ENCODE results near the gene TNKS1BP1. TPM values are rescaled to one million over a fixed set of nuclear protein-coding genes. Genes with fewer than 3 reads are reported as not detected.

Gene TNKS1BP1
- total RNA-seq, 1 experiment from 2014 or later: 127 TPM

- POLR2A ChIA-PET: no interaction called here
- peaks cover 15% of the 10 kb centered on the region for H3K36me3 Mint-ChIP-seq
- DNase-seq (ENCODE audit: low spot score): no peak
- no peak overlapping the region for H3K4me3 Mint-ChIP-seq
- CTCF ChIA-PET: no interaction called here
- no peak for ATAC-seq
- no peaks in the 10 kb centered on the region for H3K9me3 Mint-ChIP-seq
- H3K4me1 Mint-ChIP-seq: peaks cover 37% of the 10 kb centered on the region
- no peak overlapping the region for H3K27ac Mint-ChIP-seq
- H3K27me3 Mint-ChIP-seq (ENCODE audit: low read depth): no peaks in the 10 kb centered on the region
- TF ChIP-seq CDX4 (CRISPR knock-in tag; IDR thresholded peaks at IDR 0.05; ENCODE audit: borderline replicate concordance) (no peak), CREM (CRISPR knock-in tag; IDR thresholded peaks at IDR 0.05) (no peak), ZNF416 (CRISPR knock-in tag; IDR thresholded peaks at IDR 0.05) (no peak), STAT6 (CRISPR knock-in tag; conservative IDR thresholded peaks at IDR 0.05; ENCODE audit: low read depth) (no peak), FOXJ3 (CRISPR knock-in tag; IDR thresholded peaks at IDR 0.05; ENCODE audit: borderline replicate concordance) (no peak), E2F1 (CRISPR knock-in tag; IDR thresholded peaks at IDR 0.05) (no peak), ZNF532 (CRISPR knock-in tag; IDR thresholded peaks at IDR 0.05; ENCODE audit: borderline replicate concordance) (no peak), GABPB1 (CRISPR knock-in tag; IDR thresholded peaks at IDR 0.05) (no peak), ZNF396 (CRISPR knock-in tag; IDR thresholded peaks at IDR 0.05; ENCODE audit: borderline replicate concordance) (no peak), ZNF121 (CRISPR knock-in tag; IDR thresholded peaks at IDR 0.05) (no peak)
Measured at GRCh38 chr11:57320067-57320718, 4.6 kb downstream of the TNKS1BP1 start.

GRCh38 chr11:57318178-57318577 is 6.6 kb downstream of the TNKS1BP1 start:
- no peaks in the 10 kb centered on the region for H3K9me3 Mint-ChIP-seq
- CTCF ChIA-PET: interaction anchor here (1.1 to 1.4 kb wide), 3 partner anchors 28 to 477 kb away, joined by 3 to 5 read pairs (median 3); partner anchors contain the start of gene RTN4RL2
- H3K27ac Mint-ChIP-seq: peak overlapping the region; percentile 67
- H3K4me3 Mint-ChIP-seq: no peak overlapping the region
- POLR2A ChIA-PET: no interaction called here
- peaks cover 32% of the 10 kb centered on the region for H3K4me1 Mint-ChIP-seq
- ATAC-seq (no peak), DNase-seq (ENCODE audit: low spot score) (no peak)
- H3K27me3 Mint-ChIP-seq (ENCODE audit: low read depth): no peaks in the 10 kb centered on the region
- peaks cover 20% of the 10 kb centered on the region for H3K36me3 Mint-ChIP-seq
- no peak for TF ChIP-seq CREB1 (CRISPR knock-in tag; IDR thresholded peaks at IDR 0.05)
- TF ChIP-seq E2F1 (CRISPR knock-in tag; IDR thresholded peaks at IDR 0.05): no peak
- no peak for TF ChIP-seq GABPB1 (CRISPR knock-in tag; IDR thresholded peaks at IDR 0.05)
- no peak for TF ChIP-seq JUN (CRISPR knock-in tag; IDR thresholded peaks at IDR 0.05)
- TF ChIP-seq SMAD3 (CRISPR knock-in tag; IDR thresholded peaks at IDR 0.05; ENCODE audit: borderline replicate concordance): no peak
- no peak for TF ChIP-seq ZNF416 (CRISPR knock-in tag; IDR thresholded peaks at IDR 0.05)
- no peak for TF ChIP-seq STAT6 (CRISPR knock-in tag; conservative IDR thresholded peaks at IDR 0.05; ENCODE audit: low read depth)
- TF ChIP-seq ELF4 (CRISPR knock-in tag; IDR thresholded peaks at IDR 0.05; ENCODE audit: low read depth): no peak
- no peak for TF ChIP-seq TEAD1 (CRISPR knock-in tag; IDR thresholded peaks at IDR 0.05)
- no peak for TF ChIP-seq MXD4 (CRISPR knock-in tag; IDR thresholded peaks at IDR 0.05; ENCODE audit: borderline replicate concordance)
- no peak for TF ChIP-seq USF1 (CRISPR knock-in tag; IDR thresholded peaks at IDR 0.05)
- no peak for TF ChIP-seq ZSCAN18 (CRISPR knock-in tag; IDR thresholded peaks at IDR 0.05)

Measured in WTC11 (cell line).